Thoracic aorta (tissue), 2 donors: ENCODE data around the gene NOTCH4. TPM values are rescaled to one million over a fixed set of nuclear protein-coding genes. Genes with fewer than 3 reads are reported as not detected.

Source experiments
- ATAC-seq: fragments of 150-250 bp; one replicate; pipeline ENCODE4 v1.8.0; 2017; ENCODE audit warnings: low read depth; ENCODE audit not compliant: insufficient number of reproducible peaks, low FRiP score
- DNase-seq: peaks from one replicate; pipeline ENCODE4 v3.0.0-alpha.2; 2020; ENCODE audit warnings: low spot score
- H3K27ac ChIP-seq, 2 donors: fragments of 200-600 bp; sonication (generic); 1 replicate in 1 of 2; 2 replicates in 1 of 2; pipeline ENCODE4 v1.5.1; 2016; ENCODE audit warnings: mild to moderate bottlenecking in 2 of 2, moderate library complexity in 2 of 2
- H3K27me3 ChIP-seq: fragments of 200-600 bp; sonication (generic); replicated peaks from 2 replicates; pipeline ENCODE4 v1.6.0; 2016; ENCODE audit warnings: mild to moderate bottlenecking; ENCODE audit not compliant: insufficient read depth
- H3K36me3 ChIP-seq: fragments of 200-600 bp; sonication (generic); one replicate; pipeline ENCODE4 v1.5.1; 2016
- H3K4me1 ChIP-seq, 2 donors: fragments of 200-600 bp; sonication (generic); 1 replicate in 1 of 2; 2 replicates in 1 of 2; pipeline versions ENCODE4 v1.5.1 to v1.6.0; 2016; ENCODE audit warnings: low read depth in 2 of 2, mild to moderate bottlenecking in 1 of 2; ENCODE audit not compliant: control insufficient read depth in 1 of 2
- H3K4me3 ChIP-seq: fragments of 200-600 bp; sonication (generic); 2 replicates; pipeline ENCODE4 v1.5.1; 2016; ENCODE audit warnings: mild to moderate bottlenecking
- H3K9me3 ChIP-seq: fragments of 200-600 bp; sonication (generic); 2 replicates; pipeline ENCODE4 v1.5.1; 2016
- CTCF ChIP-seq: fragments of 200-600 bp; sonication (generic); IDR thresholded peaks from one replicate; pipeline ENCODE4 v1.5.1; 2019; ENCODE audit warnings: antibody characterized with exemption
- total RNA-seq, 2 donors: library from RNA; depleted of rRNA; stranded (reverse); fragments of >200 nt; gene quantifications; one replicate each; pipeline versions ENCODE4 v1.1.0 to v1.2.3, GENCODE V29; 2016

Gene NOTCH4
- total RNA-seq, 2 donors from 2014 or later = 23.6 to 26.0 TPM

- ATAC-seq (peak; percentile 41), DNase-seq (peak; percentile 29)
- peak overlapping the region; percentile 94 to 96 for H3K27ac ChIP-seq
- TF ChIP-seq CTCF = peak; percentile 63
- peaks cover 11% of the 10 kb centered on the region for H3K36me3 ChIP-seq
- no peaks in the 10 kb centered on the region for H3K27me3 ChIP-seq
- H3K4me1 ChIP-seq = peaks cover 19 to 47% of the 10 kb centered on the region in 2 donors
- no peaks in the 10 kb centered on the region for H3K9me3 ChIP-seq
- peak overlapping the region; percentile 94 for H3K4me3 ChIP-seq
Measured at GRCh38 chr6:32154514-32155161, 69.2 kb downstream of the NOTCH4 start.

GRCh38 chr6:32153564-32154513 lies 70.0 kb downstream of the NOTCH4 start, which contains the start of gene PPT2:
TSS of gene PPT2 (plus strand) at chr6:32154141. CDS start at chr6:32154595, 454 bp downstream.
- ATAC-seq (peak; percentile 62), DNase-seq (peak; percentile 75)
- Histone ChIP-seq H3K4me3 (peak within 1 kb of the TSS; percentile 94), H3K27me3 (no peaks in the 10 kb centered on the region), H3K4me1 (peaks cover 19 to 51% of the 10 kb centered on the region in 2 donors), H3K9me3 (no peaks in the 10 kb centered on the region), H3K36me3 (peaks cover 11% of the 10 kb centered on the region), H3K27ac (peak within 1 kb of the TSS; percentile 94 to 96)
- TF ChIP-seq CTCF = no peak

- ATAC-seq = no peak
- Histone ChIP-seq H3K36me3 (peaks cover 6% of the 10 kb centered on the region), H3K4me3 (peak overlapping the region; percentile 94), H3K27ac (peak overlapping the region; percentile 94 to 96), H3K9me3 (no peaks in the 10 kb centered on the region), H3K4me1 (peaks cover 19 to 51% of the 10 kb centered on the region in 2 donors), H3K27me3 (no peaks in the 10 kb centered on the region)
- no peak for TF ChIP-seq CTCF
- DNase-seq = no peak
Measured at GRCh38 chr6:32152769-32153563, 70.9 kb downstream of the NOTCH4 start.

GRCh38 chr6:32151863-32152768 lies 71.8 kb downstream of the NOTCH4 start, which contains the start of gene PRRT1:
TSS of gene PRRT1 (minus strand) at chr6:32151939. CDS start at chr6:32151827, 112 bp downstream.
- H3K9me3 ChIP-seq = no peaks in the 10 kb centered on the region
- DNase-seq (no peak), ATAC-seq (no peak)
- no peak for TF ChIP-seq CTCF
- H3K4me3 ChIP-seq = peak within 1 kb of the TSS; percentile 94
- peak within 1 kb of the TSS; percentile 94 to 96 for H3K27ac ChIP-seq
- H3K4me1 ChIP-seq = peaks cover 19 to 51% of the 10 kb centered on the region in 2 donors
- H3K27me3 ChIP-seq = no peaks in the 10 kb centered on the region
- H3K36me3 ChIP-seq = no peaks in the 10 kb centered on the region
